ENCODE results near the gene TTC7B. TPM values are rescaled to one million over a fixed set of nuclear protein-coding genes. Genes with fewer than 3 reads are reported as not detected.

TTC7B gene
- total and polyA plus RNA-seq, 9 of the 15 experiments (the other 6 are each of a cell fraction or from before 2014, with no cell fraction given): 2.2 to 77.2 (median 36.7) TPM

DNA sequence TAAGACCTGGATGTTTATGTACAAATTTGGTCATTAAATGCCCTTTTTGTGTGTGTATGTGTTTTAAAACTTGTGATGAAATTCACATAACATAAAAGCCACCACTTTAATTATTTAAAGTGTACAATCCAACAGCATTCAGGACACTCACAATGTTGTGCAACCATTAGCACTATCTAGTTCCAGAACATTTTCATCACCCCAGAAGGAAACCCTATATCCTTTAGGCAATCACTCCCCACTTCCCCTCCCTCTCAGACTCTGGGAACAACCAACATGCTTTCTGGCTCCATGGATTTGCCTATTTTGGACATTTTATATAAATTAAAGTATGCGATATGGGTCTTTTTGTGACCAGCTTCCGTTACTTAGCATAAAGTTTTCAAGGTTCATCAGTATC lies 124.6 kb downstream of the TTC7B start:
- POLR2A ChIA-PET: no interaction called here
- Histone ChIP-seq H3K27me3 (ENCODE audit: control insufficient read depth in 2 of 2, insufficient read depth in 2 of 2, low read length in 2 of 2) (no peaks in the 10 kb centered on the region), H3K79me2 (ENCODE audit: control insufficient read depth, insufficient read depth, low read length) (no peaks in the 10 kb centered on the region; the same call in 2 of the 3 replicates), H3K36me3 (ENCODE audit: control insufficient read depth, insufficient read depth, low read length) (peaks cover 16% of the 10 kb centered on the region), H3K9ac (ENCODE audit: insufficient read depth in 1 of 2, low read depth in 2 of 2, low read length in 2 of 2) (no peak overlapping the region), H3K9me1 (ENCODE audit: control insufficient read depth, insufficient read depth, low read length) (no peaks in the 10 kb centered on the region), H3K4me1 (replicated peaks in 1 of 2; ENCODE audit: control insufficient read depth in 2 of 2, insufficient read depth in 2 of 2, low read length in 2 of 2) (no peaks in the 10 kb centered on the region), H3K9me3 (replicated peaks; ENCODE audit: control insufficient read depth, insufficient read depth, low read depth, low read length) (no peaks in the 10 kb centered on the region), H4K20me1 (replicated peaks; ENCODE audit: control insufficient read depth, insufficient read depth, low read length) (no peaks in the 10 kb centered on the region), H3K4me3 (no peak overlapping the region), H3K4me2 (ENCODE audit: insufficient read depth, low read length) (no peak overlapping the region), H3K27ac (ENCODE audit: extremely low read depth, low read depth, low read length) (no peak overlapping the region), H2AFZ (ENCODE audit: low read depth, low read length) (no peak overlapping the region)
- DNase-seq (ENCODE audit: extremely low read depth in 1 of 4, low spot score in 3 of 4) (no peak), FAIRE-seq (no peak), ATAC-seq (no peak)
- intact Hi-C loops (cut with micrococcal nuclease) (no loop called here), in situ Hi-C loops (cut with MboI) (no loop called here)
- 85% methylated on average over 2 of the region's 2 CpGs for WGBS (ENCODE audit: insufficient coverage, low coverage, missing lambda C conversion rate)
- no TSS peak for BruUV-seq (replicated peaks)
- CTCF ChIA-PET (ENCODE audit: low intra/inter-chr PET ratio): no interaction called here
- TF ChIP-seq CEBPG (CRISPR knock-in tag; IDR thresholded peaks at IDR 0.05): no peak
- 0 out of 4 replicates have a peak, but pooled peaks of 1 of the 2 experiments have one; percentile 18 for TF ChIP-seq CEBPG (tag; conservative IDR thresholded peaks at IDR 0.05 in 1 of 2, IDR thresholded peaks at IDR 0.05 in 1 of 2)
- TF ChIP-seq BMI1 (IDR thresholded peaks at IDR 0.05; ENCODE audit: low read length): no peak

DNA sequence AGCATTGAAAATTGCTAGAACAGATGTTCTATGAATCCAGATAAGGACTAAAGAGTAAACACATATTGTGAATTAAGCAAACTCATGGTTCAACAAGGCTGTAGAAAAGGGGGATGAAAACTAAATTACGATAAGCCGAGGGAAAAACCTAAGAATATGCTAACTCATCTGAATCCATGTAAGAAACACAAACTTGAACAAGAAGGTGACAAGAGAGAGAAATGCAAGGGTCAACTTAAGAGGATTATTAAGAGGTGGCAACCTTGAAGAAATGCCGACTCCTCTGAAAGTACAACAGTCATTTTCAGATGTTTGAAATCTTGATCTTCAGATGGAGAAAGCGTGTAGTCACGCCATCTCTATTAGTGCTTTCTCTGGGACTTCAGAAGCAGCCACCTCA lies 128.6 kb downstream of the TTC7B start:
- Histone ChIP-seq H3K79me2 (ENCODE audit: control insufficient read depth, insufficient read depth, low read length) (no peaks in the 10 kb centered on the region), H3K9me1 (ENCODE audit: control insufficient read depth, insufficient read depth, low read length) (no peaks in the 10 kb centered on the region), H4K20me1 (replicated peaks; ENCODE audit: control insufficient read depth, insufficient read depth, low read length) (no peaks in the 10 kb centered on the region), H3K4me1 (replicated peaks in 1 of 2; ENCODE audit: control insufficient read depth in 2 of 2, insufficient read depth in 2 of 2, low read length in 2 of 2) (no peaks in the 10 kb centered on the region), H3K36me3 (ENCODE audit: control insufficient read depth, insufficient read depth, low read length) (peaks cover 21% of the 10 kb centered on the region), H3K4me3 (no peak overlapping the region), H3K9ac (ENCODE audit: insufficient read depth in 1 of 2, low read depth in 2 of 2, low read length in 2 of 2) (no peak overlapping the region), H3K9me3 (replicated peaks; ENCODE audit: control insufficient read depth, insufficient read depth, low read depth, low read length) (no peaks in the 10 kb centered on the region), H3K27me3 (ENCODE audit: control insufficient read depth in 2 of 2, insufficient read depth in 2 of 2, low read length in 2 of 2) (no peaks in the 10 kb centered on the region), H3K4me2 (ENCODE audit: insufficient read depth, low read length) (no peak overlapping the region), H3K27ac (ENCODE audit: extremely low read depth, low read depth, low read length) (no peak overlapping the region), H2AFZ (ENCODE audit: low read depth, low read length) (no peak overlapping the region)
- FAIRE-seq (no peak), ATAC-seq (no peak), DNase-seq (ENCODE audit: extremely low read depth in 1 of 4, low spot score in 3 of 4) (no peak)
- ChIA-PET CTCF (ENCODE audit: low intra/inter-chr PET ratio) (no interaction called here), POLR2A (interaction anchor here (0.6 kb wide), 1 partner anchor 469 kb away, joined by 3 read pairs; no protein-coding TSS in a partner anchor)
- in situ Hi-C loops (cut with MboI): no loop called here
- BruUV-seq (replicated peaks): no TSS peak
- WGBS (ENCODE audit: insufficient coverage, low coverage, missing lambda C conversion rate): 87% methylated on average over 5 of the region's 5 CpGs
- intact Hi-C loops (cut with micrococcal nuclease): no loop called here
- TF ChIP-seq TEAD4 (IDR thresholded peaks at IDR 0.05; ENCODE audit: low read length) (no peak), TEAD4 (CRISPR knock-in tag; IDR thresholded peaks at IDR 0.05; ENCODE audit: borderline replicate concordance) (no peak), DNMT1 (IDR thresholded peaks at IDR 0.05) (no peak), ZBTB1 (CRISPR knock-in tag; IDR thresholded peaks at IDR 0.05; ENCODE audit: borderline replicate concordance, low read depth) (no peak), MTA3 (IDR thresholded peaks at IDR 0.05; ENCODE audit: borderline replicate concordance) (no peak), KDM5B (IDR thresholded peaks at IDR 0.05; ENCODE audit: insufficient replicate concordance, low read depth, low read length) (no peak), TAL1 (IDR thresholded peaks at IDR 0.05) (0 out of 2 replicates have a peak, but pooled peaks have one; percentile 4), HSF4 (CRISPR knock-in tag; IDR thresholded peaks at IDR 0.05; ENCODE audit: borderline replicate concordance) (no peak), KDM4B (IDR thresholded peaks at IDR 0.05; ENCODE audit: borderline replicate concordance in 2 of 2, low read depth in 1 of 2) (no peak), RBFOX2 (IDR thresholded peaks at IDR 0.05; ENCODE audit: low read depth, low read length) (no peak)
- TF ChIP-seq, protein P1, sequence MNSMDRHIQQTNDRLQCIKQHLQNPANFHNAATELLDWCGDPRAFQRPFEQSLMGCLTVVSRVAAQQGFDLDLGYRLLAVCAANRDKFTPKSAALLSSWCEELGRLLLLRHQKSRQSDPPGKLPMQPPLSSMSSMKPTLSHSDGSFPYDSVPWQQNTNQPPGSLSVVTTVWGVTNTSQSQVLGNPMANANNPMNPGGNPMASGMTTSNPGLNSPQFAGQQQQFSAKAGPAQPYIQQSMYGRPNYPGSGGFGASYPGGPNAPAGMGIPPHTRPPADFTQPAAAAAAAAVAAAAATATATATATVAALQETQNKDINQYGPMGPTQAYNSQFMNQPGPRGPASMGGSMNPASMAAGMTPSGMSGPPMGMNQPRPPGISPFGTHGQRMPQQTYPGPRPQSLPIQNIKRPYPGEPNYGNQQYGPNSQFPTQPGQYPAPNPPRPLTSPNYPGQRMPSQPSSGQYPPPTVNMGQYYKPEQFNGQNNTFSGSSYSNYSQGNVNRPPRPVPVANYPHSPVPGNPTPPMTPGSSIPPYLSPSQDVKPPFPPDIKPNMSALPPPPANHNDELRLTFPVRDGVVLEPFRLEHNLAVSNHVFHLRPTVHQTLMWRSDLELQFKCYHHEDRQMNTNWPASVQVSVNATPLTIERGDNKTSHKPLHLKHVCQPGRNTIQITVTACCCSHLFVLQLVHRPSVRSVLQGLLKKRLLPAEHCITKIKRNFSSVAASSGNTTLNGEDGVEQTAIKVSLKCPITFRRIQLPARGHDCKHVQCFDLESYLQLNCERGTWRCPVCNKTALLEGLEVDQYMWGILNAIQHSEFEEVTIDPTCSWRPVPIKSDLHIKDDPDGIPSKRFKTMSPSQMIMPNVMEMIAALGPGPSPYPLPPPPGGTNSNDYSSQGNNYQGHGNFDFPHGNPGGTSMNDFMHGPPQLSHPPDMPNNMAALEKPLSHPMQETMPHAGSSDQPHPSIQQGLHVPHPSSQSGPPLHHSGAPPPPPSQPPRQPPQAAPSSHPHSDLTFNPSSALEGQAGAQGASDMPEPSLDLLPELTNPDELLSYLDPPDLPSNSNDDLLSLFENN (IDR thresholded peaks at IDR 0.05; ENCODE audit: low read depth in 2 of 2, low read length in 2 of 2): no peak

Data from K562 (cell line).